OCI-M1 (cell line): Measurements from ENCODE around the gene C9orf43.

Experiments used
- DNase-seq: peaks from one replicate; lab custom pipeline; 2025; lab: John Stamatoyannopoulos, UW

The C9orf43 gene

GRCh38 chr9:113468716-113469448, 58.3 kb downstream of the C9orf43 start:
- DNase-seq: no peak

GRCh38 chr9:113471143-113471542, 60.6 kb downstream of the C9orf43 start:
- no peak for DNase-seq

- no peak for DNase-seq
Observed at GRCh38 chr9:113471566-113471965, 61.0 kb downstream of the C9orf43 start.

GRCh38 chr9:113472199-113472598, 61.7 kb downstream of the C9orf43 start:
- DNase-seq: no peak

GRCh38 chr9:113474360-113475028, 63.9 kb downstream of the C9orf43 start:
- DNase-seq: no peak

DNA sequence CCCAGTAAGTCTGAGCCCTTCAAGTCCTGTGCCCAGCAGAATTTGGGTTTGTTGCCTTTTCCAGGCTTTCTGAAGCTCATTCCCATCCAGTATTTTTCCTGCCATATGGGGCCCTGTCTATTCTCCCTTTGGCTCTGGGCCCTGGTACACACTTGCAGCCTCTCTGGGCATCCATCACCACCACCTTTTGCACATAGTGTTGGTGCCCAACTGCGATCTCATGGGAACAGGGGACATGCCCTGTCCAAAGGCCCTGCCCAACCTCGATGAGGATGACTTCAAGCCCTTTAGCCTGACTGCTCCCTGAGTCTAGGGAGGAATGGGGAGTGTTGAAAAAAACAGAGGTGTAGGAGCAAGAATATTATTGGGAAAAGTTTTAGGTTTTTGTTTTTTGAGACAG, 64.5 kb downstream of the C9orf43 start:
- DNase-seq: no peak

- no peak for DNase-seq
Observed at GRCh38 chr9:113475992-113476391, 65.4 kb downstream of the C9orf43 start.

DNA sequence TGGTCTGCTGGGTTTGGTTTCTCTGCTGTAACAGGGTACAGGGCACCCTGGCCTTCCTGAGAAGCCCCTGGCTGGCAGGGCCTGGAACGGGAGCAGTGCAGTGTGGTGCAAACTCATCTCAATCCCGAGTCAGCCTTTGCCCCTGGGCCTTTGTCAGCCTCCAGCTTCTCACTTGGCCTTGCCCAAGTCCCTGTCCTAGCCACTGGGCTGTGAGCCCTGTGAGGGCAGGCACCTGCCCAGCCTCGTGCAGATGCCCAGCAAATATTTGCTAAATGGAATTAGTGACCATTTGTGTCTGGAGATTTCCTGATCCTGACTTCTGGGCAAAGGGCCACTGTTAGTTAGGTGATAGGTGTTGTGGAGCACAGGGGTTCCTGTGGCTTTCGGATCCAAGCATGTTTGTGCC, 66.0 kb downstream of the C9orf43 start:
- DNase-seq: no peak

GRCh38 chr9:113477058-113477457, 66.5 kb downstream of the C9orf43 start:
- no peak for DNase-seq

DNA sequence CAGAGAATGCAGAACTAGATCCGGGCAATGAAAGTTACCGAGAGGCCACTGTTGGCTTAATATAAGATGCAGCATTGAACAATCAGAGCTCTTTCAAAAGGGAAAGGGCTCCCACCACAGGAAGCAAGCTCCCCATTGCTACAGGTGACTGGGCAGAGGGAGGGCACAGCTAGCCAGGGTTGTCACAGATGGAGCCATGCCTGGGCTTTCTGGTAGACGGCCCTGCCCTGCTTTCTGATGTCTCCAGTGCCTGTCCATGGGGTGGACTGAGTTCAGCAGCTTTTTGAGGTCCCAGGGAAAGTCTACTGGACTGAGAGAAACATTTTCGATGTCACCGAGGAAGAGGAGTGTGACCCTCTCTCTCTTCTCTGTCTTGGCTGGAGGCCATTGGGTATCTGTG, 67.1 kb downstream of the C9orf43 start:
- no peak for DNase-seq

- no peak for DNase-seq
Observed at GRCh38 chr9:113479174-113479621, 68.7 kb downstream of the C9orf43 start.
